ENCODE measurements around the gene SOX9. TPM values are rescaled to one million over a fixed set of nuclear protein-coding genes. Genes with fewer than 3 reads are reported as not detected.

The SOX9 gene
- total RNA-seq, 2 donors from 2014 or later, result 0.46 to 1.3 TPM

DNA sequence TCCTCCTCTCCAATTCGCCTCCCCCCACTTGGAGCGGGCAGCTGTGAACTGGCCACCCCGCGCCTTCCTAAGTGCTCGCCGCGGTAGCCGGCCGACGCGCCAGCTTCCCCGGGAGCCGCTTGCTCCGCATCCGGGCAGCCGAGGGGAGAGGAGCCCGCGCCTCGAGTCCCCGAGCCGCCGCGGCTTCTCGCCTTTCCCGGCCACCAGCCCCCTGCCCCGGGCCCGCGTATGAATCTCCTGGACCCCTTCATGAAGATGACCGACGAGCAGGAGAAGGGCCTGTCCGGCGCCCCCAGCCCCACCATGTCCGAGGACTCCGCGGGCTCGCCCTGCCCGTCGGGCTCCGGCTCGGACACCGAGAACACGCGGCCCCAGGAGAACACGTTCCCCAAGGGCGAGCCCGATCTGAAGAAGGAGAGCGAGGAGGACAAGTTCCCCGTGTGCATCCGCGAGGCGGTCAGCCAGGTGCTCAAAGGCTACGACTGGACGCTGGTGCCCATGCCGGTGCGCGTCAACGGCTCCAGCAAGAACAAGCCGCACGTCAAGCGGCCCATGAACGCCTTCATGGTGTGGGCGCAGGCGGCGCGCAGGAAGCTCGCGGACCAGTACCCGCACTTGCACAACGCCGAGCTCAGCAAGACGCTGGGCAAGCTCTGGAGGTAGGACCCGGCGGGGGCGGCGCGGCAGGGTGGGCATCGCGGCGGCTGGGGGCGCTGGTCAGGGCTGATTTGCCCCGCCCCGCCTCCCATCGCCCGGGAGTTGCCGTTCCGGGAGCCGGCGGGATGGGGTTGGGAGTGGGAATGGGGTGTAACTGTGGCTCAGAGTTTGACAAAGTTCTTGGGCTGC is 567 bp downstream of the SOX9 start:
- Histone ChIP-seq H3K9me3 (ENCODE audit: control insufficient read depth, low read length) (no peaks in the 10 kb centered on the region), H3K27me3 (ENCODE audit: control insufficient read depth, insufficient read depth, low read length, poor library complexity, severe bottlenecking) (peaks cover 84% of the 10 kb centered on the region), H3K9ac (ENCODE audit: extremely low read depth, low read length, poor library complexity, severe bottlenecking) (no peak overlapping the region), H3K27ac (ENCODE audit: low read depth, low read length) (peak overlapping the region; percentile 29), H3K4me3 (ENCODE audit: low read length) (peak overlapping the region; percentile 79), H3K4me1 (ENCODE audit: control insufficient read depth, insufficient read depth, low read length) (peaks cover 9% of the 10 kb centered on the region), H3K36me3 (ENCODE audit: control insufficient read depth, insufficient read depth, low read length) (no peaks in the 10 kb centered on the region)
- Mint-ChIP-seq H3K27me3 (ENCODE audit: insufficient read depth) (peaks cover 87% of the 10 kb centered on the region), H3K36me3 (ENCODE audit: low read depth) (no peaks in the 10 kb centered on the region), H3K27ac (no peak overlapping the region), H3K9me3 (no peaks in the 10 kb centered on the region), H3K4me1 (peaks cover 37% of the 10 kb centered on the region), H3K4me3 (peak overlapping the region; percentile 58)
- 0% methylated on average over 10 to 88 of the region's 88 CpGs for WGBS, 2 experiments (ENCODE audit: insufficient coverage in 1 of 2, insufficient read length in 1 of 2)
- DNase-seq, result peak; percentile 90
- TF ChIP-seq, protein P1, sequence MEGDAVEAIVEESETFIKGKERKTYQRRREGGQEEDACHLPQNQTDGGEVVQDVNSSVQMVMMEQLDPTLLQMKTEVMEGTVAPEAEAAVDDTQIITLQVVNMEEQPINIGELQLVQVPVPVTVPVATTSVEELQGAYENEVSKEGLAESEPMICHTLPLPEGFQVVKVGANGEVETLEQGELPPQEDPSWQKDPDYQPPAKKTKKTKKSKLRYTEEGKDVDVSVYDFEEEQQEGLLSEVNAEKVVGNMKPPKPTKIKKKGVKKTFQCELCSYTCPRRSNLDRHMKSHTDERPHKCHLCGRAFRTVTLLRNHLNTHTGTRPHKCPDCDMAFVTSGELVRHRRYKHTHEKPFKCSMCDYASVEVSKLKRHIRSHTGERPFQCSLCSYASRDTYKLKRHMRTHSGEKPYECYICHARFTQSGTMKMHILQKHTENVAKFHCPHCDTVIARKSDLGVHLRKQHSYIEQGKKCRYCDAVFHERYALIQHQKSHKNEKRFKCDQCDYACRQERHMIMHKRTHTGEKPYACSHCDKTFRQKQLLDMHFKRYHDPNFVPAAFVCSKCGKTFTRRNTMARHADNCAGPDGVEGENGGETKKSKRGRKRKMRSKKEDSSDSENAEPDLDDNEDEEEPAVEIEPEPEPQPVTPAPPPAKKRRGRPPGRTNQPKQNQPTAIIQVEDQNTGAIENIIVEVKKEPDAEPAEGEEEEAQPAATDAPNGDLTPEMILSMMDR (conservative IDR thresholded peaks at IDR 0.05), result peak; percentile 42

DNA sequence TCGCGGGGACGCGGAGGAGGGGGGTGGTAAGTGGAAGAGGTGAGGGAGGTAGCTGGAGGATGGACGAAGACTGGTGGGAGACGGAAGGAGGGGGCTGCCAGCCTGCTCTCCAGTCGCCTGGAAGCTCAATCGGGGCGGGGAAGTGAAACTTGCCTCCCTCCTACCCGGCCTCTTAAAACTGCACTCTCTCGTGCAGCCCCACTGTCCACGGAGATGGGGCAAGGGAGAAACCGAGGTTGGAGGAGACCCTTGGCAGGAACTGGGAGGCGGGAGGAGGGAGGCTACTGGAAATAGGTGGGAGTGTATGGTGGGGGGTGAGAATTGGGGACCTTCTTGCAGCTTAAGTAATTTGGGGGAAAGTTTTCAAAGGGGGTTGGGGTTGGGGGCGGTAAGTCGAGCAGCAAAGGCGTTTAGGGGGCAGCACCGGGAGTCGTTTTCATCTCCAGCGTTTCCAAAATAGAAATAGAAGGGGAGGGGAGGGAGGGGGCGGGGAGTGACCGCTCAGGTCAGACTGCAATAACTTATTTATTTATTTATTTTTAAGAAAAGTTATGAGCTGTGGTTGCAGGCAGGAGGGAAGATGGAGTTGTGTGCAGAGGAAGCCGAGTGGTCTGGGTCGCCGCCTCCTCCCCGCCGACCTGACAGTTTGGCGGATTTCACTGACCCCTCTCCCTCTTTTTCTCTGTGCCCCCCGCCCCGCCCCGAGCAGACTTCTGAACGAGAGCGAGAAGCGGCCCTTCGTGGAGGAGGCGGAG is 1.4 kb downstream of the SOX9 start:
- H3K9ac ChIP-seq (ENCODE audit: extremely low read depth, low read length, poor library complexity, severe bottlenecking), result no peak overlapping the region
- WGBS, 2 experiments (ENCODE audit: insufficient coverage in 1 of 2, insufficient read length in 1 of 2), result 0% methylated on average over 7 to 34 of the region's 36 CpGs
- H3K27me3 Mint-ChIP-seq (ENCODE audit: insufficient read depth), result peaks cover 84% of the 10 kb centered on the region
- peaks cover 76% of the 10 kb centered on the region for H3K27me3 ChIP-seq (ENCODE audit: control insufficient read depth, insufficient read depth, low read length, poor library complexity, severe bottlenecking)
- H3K4me3 ChIP-seq (ENCODE audit: low read length), result peak overlapping the region; percentile 79
- H3K9me3 ChIP-seq (ENCODE audit: control insufficient read depth, low read length), result no peaks in the 10 kb centered on the region
- peaks cover 34% of the 10 kb centered on the region for H3K4me1 Mint-ChIP-seq
- no peak for DNase-seq
- peak overlapping the region; percentile 58 for H3K4me3 Mint-ChIP-seq
- H3K4me1 ChIP-seq (ENCODE audit: control insufficient read depth, insufficient read depth, low read length), result peaks cover 5% of the 10 kb centered on the region
- no peaks in the 10 kb centered on the region for H3K36me3 ChIP-seq (ENCODE audit: control insufficient read depth, insufficient read depth, low read length)
- H3K36me3 Mint-ChIP-seq (ENCODE audit: low read depth), result no peaks in the 10 kb centered on the region
- TF ChIP-seq, protein P1 (conservative IDR thresholded peaks at IDR 0.05), result peak; percentile 1
- no peaks in the 10 kb centered on the region for H3K9me3 Mint-ChIP-seq
- no peak overlapping the region for H3K27ac ChIP-seq (ENCODE audit: low read depth, low read length)
- no peak overlapping the region for H3K27ac Mint-ChIP-seq

- DNase-seq, result peak; percentile 89
- Mint-ChIP-seq H3K4me1 (peaks cover 37% of the 10 kb centered on the region), H3K27ac (no peak overlapping the region), H3K4me3 (peak overlapping the region; percentile 58), H3K36me3 (ENCODE audit: low read depth) (no peaks in the 10 kb centered on the region), H3K9me3 (no peaks in the 10 kb centered on the region), H3K27me3 (ENCODE audit: insufficient read depth) (peaks cover 84% of the 10 kb centered on the region)
- H3K9ac ChIP-seq (ENCODE audit: extremely low read depth, low read length, poor library complexity, severe bottlenecking), result no peak overlapping the region
- H3K9me3 ChIP-seq (ENCODE audit: control insufficient read depth, low read length), result no peaks in the 10 kb centered on the region
- H3K27me3 ChIP-seq (ENCODE audit: control insufficient read depth, insufficient read depth, low read length, poor library complexity, severe bottlenecking), result peaks cover 68% of the 10 kb centered on the region
- no peaks in the 10 kb centered on the region for H3K36me3 ChIP-seq (ENCODE audit: control insufficient read depth, insufficient read depth, low read length)
- H3K4me3 ChIP-seq (ENCODE audit: low read length), result peak overlapping the region; percentile 75
- H3K4me1 ChIP-seq (ENCODE audit: control insufficient read depth, insufficient read depth, low read length), result peaks cover 5% of the 10 kb centered on the region
- H3K27ac ChIP-seq (ENCODE audit: low read depth, low read length), result no peak overlapping the region
- WGBS, 2 experiments (ENCODE audit: insufficient coverage in 1 of 2, insufficient read length in 1 of 2), result 19 to 34% methylated on average over 32 to 48 of the region's 48 CpGs
- TF ChIP-seq, protein P1 (conservative IDR thresholded peaks at IDR 0.05), result no peak
Measured at GRCh38 chr17:72122765-72123529, 2.1 kb downstream of the SOX9 start.

Measured in endodermal cell (in vitro differentiated cells).